K562 (cell line): ENCODE measurements around the gene THUMPD1. TPM values are rescaled to one million over a fixed set of nuclear protein-coding genes. Genes with fewer than 3 reads are reported as not detected.
A peak's percentile ranks its signal among the peaks of the same experiment; 100 is the strongest.

Source experiments
- C11orf30 ChIP-seq: fragments of 450-650 bp; IDR thresholded peaks from 2 replicates; pipeline ENCODE4 v1.6.1; 2016; ENCODE audit warnings: low read depth, mild to moderate bottlenecking
- MYC ChIP-seq, 2 experiments: fragments of 250-450 bp in 1 of 2; sonication (Bioruptor Pico) in 1 of 2; IDR thresholded peaks; 2 replicates each; pipeline versions ENCODE4 v1.5.1 to v1.6.1; 2012 to 2021; ENCODE audit warnings: low read depth in 2 of 2, borderline replicate concordance in 1 of 2, improper control_type of control experiment in 1 of 2, low read length in 1 of 2, mild to moderate bottlenecking in 1 of 2, moderate library complexity in 1 of 2
- NRF1 ChIP-seq, 2 experiments: fragments of 450-650 bp; IDR thresholded peaks in 1 of 2; conservative IDR thresholded peaks in 1 of 2; 2 replicates each; pipeline ENCODE4 v1.6.1; 2014; ENCODE audit warnings: mild to moderate bottlenecking in 2 of 2
- PML ChIP-seq: IDR thresholded peaks from 2 replicates; pipeline ENCODE4 v1.6.1; 2012; ENCODE audit warnings: low read length, inconsistent platforms
- ZBTB17 ChIP-seq: fragments of 450-650 bp; formaldehyde crosslinking; IDR thresholded peaks from 2 replicates; pipeline ENCODE4 v1.4.0; 2020; ENCODE audit warnings: mild to moderate bottlenecking
- ZNF175 ChIP-seq: fragments of 200-800 bp; sonication (Bioruptor generic); IDR thresholded peaks from 2 replicates; pipeline ENCODE4 v1.6.1; 2016; ENCODE audit warnings: low read depth, mild to moderate bottlenecking, missing genetic modification characterization, missing compliant biosample characterization
- ZNF589 ChIP-seq: fragments of 200-800 bp; sonication (Bioruptor generic); IDR thresholded peaks from 2 replicates; pipeline ENCODE4 v1.6.1; 2016; ENCODE audit warnings: low read depth, missing genetic modification characterization, missing compliant biosample characterization
- polyA plus RNA-seq, 8 experiments: library from polyadenylated mRNA; depleted of rRNA in 4 of 8; stranded (reverse) in 5 of 8; unstranded in 3 of 8; fragments of >200 nt; fragmentation: Nextera tagmentation in 2 of 8; fragmentation: Illumina TruSeq in 1 of 8; extraction: Ambion mirVana in 2 of 8; extraction: Trizol in 1 of 8; gene quantifications; 2 replicates each; pipeline versions ENCODE4 v1.2.1 to v1.2.3, GENCODE V29; 2011 to 2014; ENCODE audit warnings: inconsistent platforms in 1 of 8, missing spikeins in 1 of 8
- total RNA-seq, 7 experiments: library from RNA; depleted of rRNA in 6 of 7; stranded (reverse); fragments of >200 nt in 6 of 7; fragmentation: Illumina TruSeq in 2 of 7; extraction: Trizol in 2 of 7; gene quantifications; 2 replicates each; pipeline versions ENCODE4 v1.2.1 to v1.2.3, GENCODE V29; 2011 to 2021; ENCODE audit warnings: low replicate concordance in 1 of 7
- TF ChIP-seq, protein P1 (sequence below): fragments of 450-650 bp; IDR thresholded peaks from 2 replicates; pipeline ENCODE4 v1.6.1; 2016; ENCODE audit warnings: mild to moderate bottlenecking, moderate library complexity
- TF ChIP-seq, protein P2 (sequence below): fragments of 450-650 bp; formaldehyde crosslinking; conservative IDR thresholded peaks from 2 replicates; pipeline ENCODE4 v1.4.0; 2022; ENCODE audit warnings: mild to moderate bottlenecking, missing genetic modification characterization
- TF ChIP-seq, protein P3 (sequence below), 2 experiments: fragments of 450-650 bp; IDR thresholded peaks; 2 replicates each; pipeline ENCODE4 v1.6.1; 2018; ENCODE audit warnings: mild to moderate bottlenecking in 2 of 2, low read depth in 1 of 2; ENCODE audit not compliant: partially characterized antibody in 2 of 2

The THUMPD1 gene
- total and polyA plus RNA-seq, 9 of the 15 experiments (the other 6 are each of a cell fraction or from before 2014, with no cell fraction given) = 37.8 to 101 (median 56.8) TPM

DNA sequence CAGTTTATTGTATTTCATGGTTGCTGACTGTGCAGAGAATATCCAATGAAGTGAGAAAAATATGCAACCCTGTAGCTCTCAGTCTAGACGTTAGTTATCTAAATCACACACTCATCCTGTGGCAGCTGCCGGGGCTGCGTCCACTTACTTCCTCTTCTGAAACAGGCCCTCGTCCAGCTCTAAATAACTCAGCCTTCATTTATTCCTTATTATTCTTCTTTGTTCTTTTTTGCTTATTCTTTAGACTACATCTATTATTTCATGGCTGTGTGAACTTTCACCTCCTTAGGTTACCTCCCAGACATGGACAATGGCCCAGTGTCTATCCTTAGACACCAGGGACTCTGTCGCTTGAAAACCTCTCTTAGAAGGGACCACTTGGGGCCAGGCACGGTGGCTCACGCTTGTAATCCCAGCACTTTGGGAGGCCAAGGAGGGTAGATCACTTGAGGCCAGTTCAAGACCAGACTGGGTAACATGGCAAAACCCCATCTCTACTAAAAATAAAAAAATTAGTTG is 3.4 kb upstream of the THUMPD1 start (continued):
- TF ChIP-seq, protein P1, sequence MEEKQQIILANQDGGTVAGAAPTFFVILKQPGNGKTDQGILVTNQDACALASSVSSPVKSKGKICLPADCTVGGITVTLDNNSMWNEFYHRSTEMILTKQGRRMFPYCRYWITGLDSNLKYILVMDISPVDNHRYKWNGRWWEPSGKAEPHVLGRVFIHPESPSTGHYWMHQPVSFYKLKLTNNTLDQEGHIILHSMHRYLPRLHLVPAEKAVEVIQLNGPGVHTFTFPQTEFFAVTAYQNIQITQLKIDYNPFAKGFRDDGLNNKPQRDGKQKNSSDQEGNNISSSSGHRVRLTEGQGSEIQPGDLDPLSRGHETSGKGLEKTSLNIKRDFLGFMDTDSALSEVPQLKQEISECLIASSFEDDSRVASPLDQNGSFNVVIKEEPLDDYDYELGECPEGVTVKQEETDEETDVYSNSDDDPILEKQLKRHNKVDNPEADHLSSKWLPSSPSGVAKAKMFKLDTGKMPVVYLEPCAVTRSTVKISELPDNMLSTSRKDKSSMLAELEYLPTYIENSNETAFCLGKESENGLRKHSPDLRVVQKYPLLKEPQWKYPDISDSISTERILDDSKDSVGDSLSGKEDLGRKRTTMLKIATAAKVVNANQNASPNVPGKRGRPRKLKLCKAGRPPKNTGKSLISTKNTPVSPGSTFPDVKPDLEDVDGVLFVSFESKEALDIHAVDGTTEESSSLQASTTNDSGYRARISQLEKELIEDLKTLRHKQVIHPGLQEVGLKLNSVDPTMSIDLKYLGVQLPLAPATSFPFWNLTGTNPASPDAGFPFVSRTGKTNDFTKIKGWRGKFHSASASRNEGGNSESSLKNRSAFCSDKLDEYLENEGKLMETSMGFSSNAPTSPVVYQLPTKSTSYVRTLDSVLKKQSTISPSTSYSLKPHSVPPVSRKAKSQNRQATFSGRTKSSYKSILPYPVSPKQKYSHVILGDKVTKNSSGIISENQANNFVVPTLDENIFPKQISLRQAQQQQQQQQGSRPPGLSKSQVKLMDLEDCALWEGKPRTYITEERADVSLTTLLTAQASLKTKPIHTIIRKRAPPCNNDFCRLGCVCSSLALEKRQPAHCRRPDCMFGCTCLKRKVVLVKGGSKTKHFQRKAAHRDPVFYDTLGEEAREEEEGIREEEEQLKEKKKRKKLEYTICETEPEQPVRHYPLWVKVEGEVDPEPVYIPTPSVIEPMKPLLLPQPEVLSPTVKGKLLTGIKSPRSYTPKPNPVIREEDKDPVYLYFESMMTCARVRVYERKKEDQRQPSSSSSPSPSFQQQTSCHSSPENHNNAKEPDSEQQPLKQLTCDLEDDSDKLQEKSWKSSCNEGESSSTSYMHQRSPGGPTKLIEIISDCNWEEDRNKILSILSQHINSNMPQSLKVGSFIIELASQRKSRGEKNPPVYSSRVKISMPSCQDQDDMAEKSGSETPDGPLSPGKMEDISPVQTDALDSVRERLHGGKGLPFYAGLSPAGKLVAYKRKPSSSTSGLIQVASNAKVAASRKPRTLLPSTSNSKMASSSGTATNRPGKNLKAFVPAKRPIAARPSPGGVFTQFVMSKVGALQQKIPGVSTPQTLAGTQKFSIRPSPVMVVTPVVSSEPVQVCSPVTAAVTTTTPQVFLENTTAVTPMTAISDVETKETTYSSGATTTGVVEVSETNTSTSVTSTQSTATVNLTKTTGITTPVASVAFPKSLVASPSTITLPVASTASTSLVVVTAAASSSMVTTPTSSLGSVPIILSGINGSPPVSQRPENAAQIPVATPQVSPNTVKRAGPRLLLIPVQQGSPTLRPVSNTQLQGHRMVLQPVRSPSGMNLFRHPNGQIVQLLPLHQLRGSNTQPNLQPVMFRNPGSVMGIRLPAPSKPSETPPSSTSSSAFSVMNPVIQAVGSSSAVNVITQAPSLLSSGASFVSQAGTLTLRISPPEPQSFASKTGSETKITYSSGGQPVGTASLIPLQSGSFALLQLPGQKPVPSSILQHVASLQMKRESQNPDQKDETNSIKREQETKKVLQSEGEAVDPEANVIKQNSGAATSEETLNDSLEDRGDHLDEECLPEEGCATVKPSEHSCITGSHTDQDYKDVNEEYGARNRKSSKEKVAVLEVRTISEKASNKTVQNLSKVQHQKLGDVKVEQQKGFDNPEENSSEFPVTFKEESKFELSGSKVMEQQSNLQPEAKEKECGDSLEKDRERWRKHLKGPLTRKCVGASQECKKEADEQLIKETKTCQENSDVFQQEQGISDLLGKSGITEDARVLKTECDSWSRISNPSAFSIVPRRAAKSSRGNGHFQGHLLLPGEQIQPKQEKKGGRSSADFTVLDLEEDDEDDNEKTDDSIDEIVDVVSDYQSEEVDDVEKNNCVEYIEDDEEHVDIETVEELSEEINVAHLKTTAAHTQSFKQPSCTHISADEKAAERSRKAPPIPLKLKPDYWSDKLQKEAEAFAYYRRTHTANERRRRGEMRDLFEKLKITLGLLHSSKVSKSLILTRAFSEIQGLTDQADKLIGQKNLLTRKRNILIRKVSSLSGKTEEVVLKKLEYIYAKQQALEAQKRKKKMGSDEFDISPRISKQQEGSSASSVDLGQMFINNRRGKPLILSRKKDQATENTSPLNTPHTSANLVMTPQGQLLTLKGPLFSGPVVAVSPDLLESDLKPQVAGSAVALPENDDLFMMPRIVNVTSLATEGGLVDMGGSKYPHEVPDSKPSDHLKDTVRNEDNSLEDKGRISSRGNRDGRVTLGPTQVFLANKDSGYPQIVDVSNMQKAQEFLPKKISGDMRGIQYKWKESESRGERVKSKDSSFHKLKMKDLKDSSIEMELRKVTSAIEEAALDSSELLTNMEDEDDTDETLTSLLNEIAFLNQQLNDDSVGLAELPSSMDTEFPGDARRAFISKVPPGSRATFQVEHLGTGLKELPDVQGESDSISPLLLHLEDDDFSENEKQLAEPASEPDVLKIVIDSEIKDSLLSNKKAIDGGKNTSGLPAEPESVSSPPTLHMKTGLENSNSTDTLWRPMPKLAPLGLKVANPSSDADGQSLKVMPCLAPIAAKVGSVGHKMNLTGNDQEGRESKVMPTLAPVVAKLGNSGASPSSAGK = peak; percentile 59
- TF ChIP-seq MYC (IDR thresholded peaks at IDR 0.05; ENCODE audit: low read depth, low read length) (0 out of 2 replicates have a peak, but pooled peaks have one; percentile 17), MYC (CRISPR knock-in tag; IDR thresholded peaks at IDR 0.05; ENCODE audit: borderline replicate concordance, low read depth) (no peak), C11orf30 (peak; percentile 88), PML (peak; percentile 65; the same call in 1 of the 2 replicates), ZNF175 (CRISPR knock-in tag) (peak; percentile 63; the same call in 1 of the 2 replicates), NRF1 (conservative IDR thresholded peaks at IDR 0.05 in 1 of 2, IDR thresholded peaks at IDR 0.05 in 1 of 2) (no peak), ZNF589 (CRISPR knock-in tag) (peak; percentile 69), ZBTB17 (CRISPR knock-in tag) (peak; percentile 73)
- TF ChIP-seq, protein P2, sequence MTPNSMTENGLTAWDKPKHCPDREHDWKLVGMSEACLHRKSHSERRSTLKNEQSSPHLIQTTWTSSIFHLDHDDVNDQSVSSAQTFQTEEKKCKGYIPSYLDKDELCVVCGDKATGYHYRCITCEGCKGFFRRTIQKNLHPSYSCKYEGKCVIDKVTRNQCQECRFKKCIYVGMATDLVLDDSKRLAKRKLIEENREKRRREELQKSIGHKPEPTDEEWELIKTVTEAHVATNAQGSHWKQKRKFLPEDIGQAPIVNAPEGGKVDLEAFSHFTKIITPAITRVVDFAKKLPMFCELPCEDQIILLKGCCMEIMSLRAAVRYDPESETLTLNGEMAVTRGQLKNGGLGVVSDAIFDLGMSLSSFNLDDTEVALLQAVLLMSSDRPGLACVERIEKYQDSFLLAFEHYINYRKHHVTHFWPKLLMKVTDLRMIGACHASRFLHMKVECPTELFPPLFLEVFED = peak; percentile 3; the same call in 1 of the 2 replicates
- TF ChIP-seq, protein P3, sequence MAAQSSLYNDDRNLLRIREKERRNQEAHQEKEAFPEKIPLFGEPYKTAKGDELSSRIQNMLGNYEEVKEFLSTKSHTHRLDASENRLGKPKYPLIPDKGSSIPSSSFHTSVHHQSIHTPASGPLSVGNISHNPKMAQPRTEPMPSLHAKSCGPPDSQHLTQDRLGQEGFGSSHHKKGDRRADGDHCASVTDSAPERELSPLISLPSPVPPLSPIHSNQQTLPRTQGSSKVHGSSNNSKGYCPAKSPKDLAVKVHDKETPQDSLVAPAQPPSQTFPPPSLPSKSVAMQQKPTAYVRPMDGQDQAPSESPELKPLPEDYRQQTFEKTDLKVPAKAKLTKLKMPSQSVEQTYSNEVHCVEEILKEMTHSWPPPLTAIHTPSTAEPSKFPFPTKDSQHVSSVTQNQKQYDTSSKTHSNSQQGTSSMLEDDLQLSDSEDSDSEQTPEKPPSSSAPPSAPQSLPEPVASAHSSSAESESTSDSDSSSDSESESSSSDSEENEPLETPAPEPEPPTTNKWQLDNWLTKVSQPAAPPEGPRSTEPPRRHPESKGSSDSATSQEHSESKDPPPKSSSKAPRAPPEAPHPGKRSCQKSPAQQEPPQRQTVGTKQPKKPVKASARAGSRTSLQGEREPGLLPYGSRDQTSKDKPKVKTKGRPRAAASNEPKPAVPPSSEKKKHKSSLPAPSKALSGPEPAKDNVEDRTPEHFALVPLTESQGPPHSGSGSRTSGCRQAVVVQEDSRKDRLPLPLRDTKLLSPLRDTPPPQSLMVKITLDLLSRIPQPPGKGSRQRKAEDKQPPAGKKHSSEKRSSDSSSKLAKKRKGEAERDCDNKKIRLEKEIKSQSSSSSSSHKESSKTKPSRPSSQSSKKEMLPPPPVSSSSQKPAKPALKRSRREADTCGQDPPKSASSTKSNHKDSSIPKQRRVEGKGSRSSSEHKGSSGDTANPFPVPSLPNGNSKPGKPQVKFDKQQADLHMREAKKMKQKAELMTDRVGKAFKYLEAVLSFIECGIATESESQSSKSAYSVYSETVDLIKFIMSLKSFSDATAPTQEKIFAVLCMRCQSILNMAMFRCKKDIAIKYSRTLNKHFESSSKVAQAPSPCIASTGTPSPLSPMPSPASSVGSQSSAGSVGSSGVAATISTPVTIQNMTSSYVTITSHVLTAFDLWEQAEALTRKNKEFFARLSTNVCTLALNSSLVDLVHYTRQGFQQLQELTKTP (IDR thresholded peaks at IDR 0.05; ENCODE audit: low read depth in 1 of 2, partially characterized antibody in 2 of 2) = peak; percentile 61 to 75
